Midbrain (tissue), 1 donor: ENCODE results near the gene EIF4G3.
"Not testable (repeated sequence)": the region's sequence is repeated elsewhere in the genome, so short reads cannot be mapped to it uniquely, and the experiment has no call there.

Experiments used
- DNase-seq: peaks from one replicate; lab custom pipeline; 2025; lab: John Stamatoyannopoulos, UW

Gene EIF4G3

DNA sequence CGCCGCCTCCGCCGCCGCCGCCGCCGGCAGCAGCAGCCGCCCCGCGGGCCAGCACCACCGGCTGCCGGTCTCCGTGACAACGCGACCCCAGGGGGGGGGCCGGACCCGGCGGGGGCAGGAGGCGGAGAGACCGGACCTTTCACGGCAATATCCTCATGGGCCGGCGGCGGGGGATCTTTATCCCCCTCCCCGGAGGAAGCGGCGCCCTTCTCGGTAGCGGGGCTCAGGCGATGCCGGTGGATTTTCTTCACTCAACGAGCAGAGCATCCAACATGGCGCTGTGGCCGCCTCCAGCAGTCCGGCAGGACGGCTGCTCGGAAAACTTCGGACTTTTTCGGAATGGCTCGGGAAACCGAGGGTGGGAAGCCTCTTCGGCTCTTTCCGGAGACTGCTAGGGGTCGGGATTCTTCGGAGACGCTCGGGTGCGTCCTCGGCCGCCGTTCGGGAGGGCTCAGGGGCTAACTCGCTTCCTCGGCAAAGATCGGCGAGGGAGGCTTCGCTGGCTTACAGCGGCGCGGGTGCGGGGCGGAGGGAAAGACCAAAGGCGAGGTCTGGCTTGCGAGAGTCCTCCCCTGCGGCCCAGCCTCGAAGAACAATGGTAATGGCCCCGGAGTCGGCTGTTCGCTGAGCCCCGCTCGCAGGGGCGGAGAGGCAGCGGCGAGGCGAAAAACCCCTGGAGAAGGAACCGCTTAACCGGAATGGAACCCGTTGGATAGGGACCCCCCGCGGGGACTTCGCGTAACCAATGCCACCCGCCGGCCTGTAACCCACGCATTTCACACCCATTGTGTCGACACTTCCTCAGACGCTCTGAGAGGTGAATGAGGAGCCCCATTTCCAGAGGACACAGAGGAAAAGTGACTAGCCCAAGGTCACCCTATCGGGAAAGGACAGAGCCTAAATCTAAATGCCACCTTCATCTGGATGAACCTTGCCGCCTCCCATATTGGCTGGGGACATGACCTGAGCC is at the start of gene EIF4G3:
Gene EIF4G3 (minus strand): TSS at position 312 of the 970 bp plus-strand sequence. CDS start 174,155 bp downstream, outside the sequence.
- DNase-seq, result peak; percentile 99

GRCh38 chr1:21225065-21225464 is 48.4 kb upstream of the EIF4G3 start:
- no peak for DNase-seq

DNA sequence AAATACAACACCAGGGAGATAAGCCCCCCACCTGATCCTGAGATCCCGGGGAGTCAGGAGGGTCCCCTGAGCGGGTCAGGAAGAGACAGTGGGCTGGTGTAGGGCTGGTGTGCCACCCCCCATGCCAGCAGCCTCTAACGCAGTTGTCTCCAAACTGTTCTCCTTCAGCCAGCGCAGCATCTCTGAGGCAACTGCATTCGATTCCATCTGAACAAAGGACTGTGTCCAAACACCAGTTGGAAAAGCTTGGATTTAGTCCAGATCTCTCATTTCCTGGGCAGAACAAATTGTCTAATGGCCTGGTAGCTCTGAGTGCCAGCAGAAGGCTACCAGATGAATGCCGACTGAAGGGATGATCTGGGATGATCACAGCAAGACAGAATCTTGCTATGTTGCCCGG is 44.1 kb upstream of the EIF4G3 start:
- DNase-seq, result peak; percentile 60

DNA sequence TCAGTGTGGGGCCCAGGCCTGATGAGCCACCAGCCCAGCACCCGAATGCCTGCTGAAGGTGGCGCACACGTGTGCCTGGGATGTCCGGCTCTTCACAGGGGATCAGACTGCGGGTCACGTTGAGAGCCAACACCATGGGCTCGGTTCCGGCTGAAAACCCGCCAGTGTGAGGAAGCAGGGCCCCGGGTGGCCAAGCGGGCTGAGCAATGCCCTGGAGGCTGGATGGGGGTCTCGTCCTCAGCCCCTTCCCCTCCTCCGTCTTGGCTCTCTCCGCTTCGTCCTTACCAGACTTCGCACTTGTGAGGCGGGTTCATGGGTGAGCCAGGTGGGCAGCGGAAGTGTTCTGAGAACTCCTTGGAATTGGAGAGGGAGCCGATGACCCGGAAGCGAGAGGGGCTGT is 43.0 kb upstream of the EIF4G3 start:
- DNase-seq, result no peak

DNA sequence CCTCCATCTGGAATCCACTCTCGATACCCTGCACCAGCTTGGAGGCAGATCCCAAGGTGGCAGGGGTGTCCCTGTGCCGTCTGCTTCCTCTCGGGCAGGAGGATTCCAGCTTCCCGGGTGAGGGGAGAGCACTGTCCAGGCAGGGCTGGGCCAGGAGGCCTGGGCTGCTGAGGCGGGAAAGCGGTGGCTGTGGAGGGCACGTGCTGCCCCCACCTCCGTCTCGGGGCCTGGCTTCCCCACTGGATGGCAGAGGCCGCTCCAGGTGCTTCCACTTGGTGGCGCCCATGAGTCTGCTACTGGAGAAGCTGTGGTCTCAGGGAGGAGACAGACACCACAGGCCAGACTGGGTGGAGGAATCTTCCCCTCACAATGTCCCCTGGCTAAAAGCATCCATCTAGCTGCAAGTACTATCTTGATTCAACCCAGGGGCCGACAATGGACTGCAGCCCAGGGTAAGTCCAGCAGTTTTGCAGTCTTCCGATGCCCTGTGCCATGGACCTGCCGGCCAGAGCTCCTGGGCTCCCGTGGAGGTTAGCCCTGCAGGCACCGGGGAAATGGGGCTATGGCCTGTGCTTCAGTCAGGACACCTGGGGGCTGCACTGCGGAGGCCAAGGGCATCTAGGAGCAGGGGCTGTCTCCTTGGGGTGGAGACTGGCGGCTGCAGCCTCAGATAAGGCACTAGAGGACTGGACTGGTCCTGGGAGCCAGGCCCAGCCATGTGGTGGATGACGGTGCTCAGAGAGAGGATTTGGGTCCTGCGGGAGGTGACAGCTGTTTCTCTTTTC is 41.3 kb upstream of the EIF4G3 start:
- DNase-seq, result peak; percentile 16

- no peak for DNase-seq
These were observed 40.4 kb upstream of the EIF4G3 start for GRCh38 chr1:21216835-21217811.

DNA sequence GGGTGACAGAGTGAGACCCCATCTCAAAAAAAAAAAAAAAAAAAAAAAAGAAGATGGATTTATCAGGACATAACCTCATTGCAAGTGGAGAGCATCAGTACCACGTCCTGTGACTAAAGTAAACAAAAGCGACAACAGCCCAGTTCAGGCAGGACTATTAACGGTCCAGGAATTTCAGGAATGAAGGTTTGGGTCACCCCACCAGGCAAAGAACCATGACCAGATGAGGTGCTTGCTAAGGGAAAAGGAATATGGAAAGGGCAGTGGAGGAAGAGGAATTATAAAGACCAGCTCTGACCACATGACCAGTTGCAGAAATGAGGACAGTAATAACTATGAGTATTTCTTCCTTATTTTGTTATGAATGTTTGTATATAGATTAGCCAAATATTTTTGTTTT is 35.4 kb upstream of the EIF4G3 start:
- no peak for DNase-seq

DNA sequence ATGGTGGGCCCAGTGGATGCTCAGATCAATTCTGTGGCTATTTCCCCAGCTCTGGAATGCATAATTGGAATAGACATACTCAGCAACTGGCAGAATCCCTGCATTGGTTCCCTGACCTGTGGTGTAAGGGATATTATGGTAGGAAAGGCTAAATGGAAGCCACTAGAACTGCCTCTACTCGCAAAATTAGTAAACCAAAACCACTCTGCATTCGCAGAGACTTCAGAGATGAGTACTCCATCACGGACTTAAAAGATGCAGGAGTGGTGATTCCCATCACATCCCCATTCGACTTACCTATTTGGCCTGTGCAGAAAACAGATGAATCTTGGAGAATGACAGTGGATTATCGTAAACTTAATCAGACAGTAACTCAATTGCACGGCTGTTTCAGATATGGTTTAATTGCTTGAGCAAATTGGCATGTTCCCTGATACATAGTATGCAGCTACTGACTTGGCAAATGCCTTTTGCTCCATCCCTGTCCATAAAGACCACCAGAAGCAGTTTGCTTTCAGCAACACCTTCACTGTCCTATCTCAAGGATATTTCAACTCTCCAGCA is 31.5 kb upstream of the EIF4G3 start:
- not testable (repeated sequence) for DNase-seq

DNA sequence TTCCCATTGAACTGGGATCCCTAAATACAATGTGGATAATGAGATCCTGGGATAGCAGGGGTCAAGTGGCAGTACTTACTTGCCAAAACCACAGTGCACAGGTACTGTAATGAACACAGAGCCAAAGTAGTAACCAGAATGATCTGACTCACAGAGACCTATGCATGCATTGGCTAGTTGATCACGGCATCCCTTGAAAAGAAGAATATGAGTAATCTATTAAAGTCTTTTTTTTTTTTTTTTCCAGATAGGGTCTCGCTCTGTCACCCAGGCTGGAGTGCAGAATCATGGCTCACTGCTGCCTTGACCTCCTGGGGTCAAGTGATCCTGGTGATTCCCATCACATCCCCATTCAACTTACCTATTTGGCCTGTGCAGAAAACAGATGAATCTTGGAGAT is 29.4 kb upstream of the EIF4G3 start:
- no peak for DNase-seq

DNA sequence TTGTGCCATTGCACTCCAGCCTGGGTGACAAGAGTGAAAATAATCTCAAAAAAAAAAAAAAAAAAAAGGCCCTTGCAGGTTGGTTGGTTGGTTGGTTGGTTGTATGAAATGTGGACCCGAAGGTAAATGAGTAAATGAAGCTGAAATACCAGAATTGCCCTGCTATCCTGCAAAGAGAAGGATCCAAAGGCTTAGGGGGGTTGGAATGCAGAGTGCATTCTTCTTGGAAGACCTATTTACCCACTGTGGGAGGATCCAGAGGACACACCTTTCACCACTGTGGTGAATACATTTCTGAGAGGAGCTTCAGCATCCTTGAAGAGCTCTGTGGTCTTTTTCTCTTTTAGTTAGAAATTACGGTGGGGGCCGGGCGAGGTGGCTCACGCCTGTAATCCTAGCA is 28.7 kb upstream of the EIF4G3 start:
- no peak for DNase-seq

DNA sequence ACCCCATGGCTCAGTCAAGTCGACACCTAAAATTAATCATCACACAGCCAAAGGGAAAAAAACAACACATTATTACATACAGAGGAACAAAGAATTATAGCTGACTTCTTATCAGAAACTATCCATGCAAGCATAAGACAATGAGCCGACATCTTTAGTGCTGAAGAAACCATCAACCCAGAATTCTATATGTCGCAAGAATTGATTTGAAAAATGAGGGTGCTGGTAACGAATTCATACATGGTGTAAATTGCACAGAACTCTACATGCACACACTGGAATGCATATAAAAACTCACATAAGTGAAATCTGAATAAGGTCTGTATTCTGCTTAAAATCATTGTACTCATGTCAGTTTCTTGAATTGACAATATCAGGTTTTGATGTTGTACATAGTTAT is 25.0 kb upstream of the EIF4G3 start:
- DNase-seq, result no peak

GRCh38 chr1:21201238-21201637 is 24.5 kb upstream of the EIF4G3 start:
- not testable (repeated sequence) for DNase-seq

DNA sequence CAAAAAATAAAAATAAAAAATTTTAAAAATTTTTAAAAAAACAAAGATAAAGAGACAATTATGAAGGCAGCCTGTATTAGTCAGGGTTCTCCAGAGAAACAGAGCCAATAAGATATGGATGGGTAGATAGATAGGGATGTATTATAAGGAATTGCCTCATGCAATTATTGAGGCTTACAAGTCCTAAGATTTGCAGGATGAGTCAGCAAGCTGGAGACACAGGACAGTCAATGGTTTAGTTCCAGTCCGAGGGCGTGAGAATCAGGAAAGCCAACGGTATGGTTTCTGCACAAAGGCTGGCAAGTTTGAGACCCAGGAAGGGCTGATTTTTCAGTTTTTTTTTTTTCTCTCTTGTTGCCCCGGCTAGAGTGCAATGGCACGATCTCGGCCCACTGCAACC is 24.1 kb upstream of the EIF4G3 start:
- no peak for DNase-seq

GRCh38 chr1:21198929-21199328 is 22.2 kb upstream of the EIF4G3 start:
- no peak for DNase-seq

DNA sequence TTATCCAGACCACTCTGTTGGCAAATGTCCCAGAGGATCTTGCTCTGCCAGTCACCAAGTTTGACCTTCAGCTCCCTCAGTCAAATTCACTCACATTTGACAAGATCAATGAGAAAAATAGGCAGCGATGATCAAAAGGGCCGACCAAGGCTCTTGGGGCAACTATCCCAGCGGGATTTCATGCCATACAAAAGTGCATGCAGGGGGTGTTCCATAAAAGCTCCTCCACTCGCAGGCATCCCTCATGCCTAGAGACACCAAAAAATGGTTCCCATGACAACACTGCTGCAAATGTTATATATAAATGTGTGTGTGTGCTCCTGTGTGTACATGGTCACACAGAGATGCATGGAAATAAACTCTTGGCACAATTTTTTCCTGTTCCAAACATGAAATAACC is 16.2 kb upstream of the EIF4G3 start:
- DNase-seq, result no peak

DNA sequence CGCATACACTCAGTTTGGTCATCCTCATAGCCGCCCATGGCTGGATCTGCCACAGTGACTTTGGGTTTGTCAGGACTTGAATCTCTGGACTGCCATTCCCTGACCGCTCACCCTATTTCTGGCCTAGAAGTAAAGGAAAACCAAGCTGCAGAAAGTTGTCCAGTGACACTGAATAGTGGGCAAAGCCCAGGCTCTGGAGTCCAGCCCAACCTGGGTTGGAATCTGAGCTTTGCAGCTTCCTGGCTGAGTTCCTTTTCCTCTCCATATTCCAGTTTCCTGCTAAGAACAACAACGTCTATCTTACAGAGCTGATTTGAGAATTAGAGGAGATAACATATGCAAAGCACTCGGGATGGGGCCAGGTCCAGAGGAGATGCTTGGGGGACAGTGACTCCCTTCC is 15.6 kb upstream of the EIF4G3 start:
- DNase-seq, result no peak

GRCh38 chr1:21190771-21191170 is 14.1 kb upstream of the EIF4G3 start:
- not testable (repeated sequence) for DNase-seq

- DNase-seq, result no peak
These were observed 13.3 kb upstream of the EIF4G3 start for GRCh38 chr1:21189906-21190500.

- no peak for DNase-seq
These were observed 12.7 kb upstream of the EIF4G3 start for GRCh38 chr1:21189421-21189820.

DNA sequence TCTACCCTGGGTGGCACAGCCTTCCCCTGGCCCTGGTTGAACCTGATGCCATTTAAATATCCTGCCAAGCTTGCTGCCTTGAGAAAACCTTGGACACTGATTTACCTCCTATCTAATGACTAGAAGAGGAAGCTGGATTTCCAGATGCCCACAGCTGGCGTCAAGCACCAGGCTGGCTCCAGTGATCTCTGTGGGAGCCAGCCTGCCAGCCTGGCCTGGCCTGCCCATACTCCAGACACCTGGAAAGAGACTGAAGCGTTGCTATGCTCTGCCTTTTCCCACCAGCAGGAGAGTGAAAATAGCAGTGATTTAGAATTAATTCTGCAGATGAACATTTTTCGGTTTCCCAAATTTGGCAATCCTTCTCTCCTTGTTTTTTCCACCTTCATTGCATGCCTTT is 11.5 kb upstream of the EIF4G3 start:
- DNase-seq, result no peak

- DNase-seq, result no peak
These were observed 8.6 kb upstream of the EIF4G3 start for GRCh38 chr1:21185221-21185731.
